ENCODE data around the gene RPSA.

DNA sequence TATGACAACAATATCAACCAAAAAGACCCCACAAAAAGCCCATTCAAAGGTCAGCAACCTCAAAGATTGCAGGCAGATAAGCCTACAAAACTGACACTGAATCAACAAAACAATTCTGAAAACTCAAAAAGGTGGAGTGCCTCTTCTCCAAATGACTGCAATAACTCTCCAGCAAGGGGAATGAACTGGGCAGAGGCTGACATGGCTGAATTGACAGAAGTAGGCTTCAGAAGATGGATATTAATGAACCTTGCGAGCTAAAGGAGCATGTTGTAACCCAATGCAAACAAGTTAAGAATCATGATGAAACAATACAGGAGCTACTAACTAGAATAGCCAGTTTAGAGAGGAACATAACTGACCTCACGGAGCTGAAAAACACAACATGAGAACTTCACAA, 43.7 kb upstream of the RPSA start:
- no peak for TF ChIP-seq CTCF (IDR thresholded peaks at IDR 0.05; ENCODE audit: borderline replicate concordance, extremely low read depth, low read length, poor library complexity, severe bottlenecking)
- TF ChIP-seq EZH2 (IDR thresholded peaks at IDR 0.05; ENCODE audit: borderline replicate concordance, low read depth, low read length, severe bottlenecking) = no peak
